NT2/D1 (cell line): ENCODE results near the gene DOCK6.

ENCODE experiments used
- SUZ12 ChIP-seq: IDR thresholded peaks from 2 replicates; pipeline ENCODE4 v1.6.1; 2011; ENCODE audit not compliant: insufficient read length, insufficient read depth; ENCODE audit errors: extremely low read depth
- YY1 ChIP-seq: IDR thresholded peaks from 2 replicates; pipeline ENCODE4 v1.6.1; 2011; ENCODE audit not compliant: insufficient read length, insufficient read depth
- ZNF274 ChIP-seq: IDR thresholded peaks from 2 replicates; pipeline ENCODE4 v1.6.1; 2011; ENCODE audit warnings: mild to moderate bottlenecking, low read depth, low read length

DNA sequence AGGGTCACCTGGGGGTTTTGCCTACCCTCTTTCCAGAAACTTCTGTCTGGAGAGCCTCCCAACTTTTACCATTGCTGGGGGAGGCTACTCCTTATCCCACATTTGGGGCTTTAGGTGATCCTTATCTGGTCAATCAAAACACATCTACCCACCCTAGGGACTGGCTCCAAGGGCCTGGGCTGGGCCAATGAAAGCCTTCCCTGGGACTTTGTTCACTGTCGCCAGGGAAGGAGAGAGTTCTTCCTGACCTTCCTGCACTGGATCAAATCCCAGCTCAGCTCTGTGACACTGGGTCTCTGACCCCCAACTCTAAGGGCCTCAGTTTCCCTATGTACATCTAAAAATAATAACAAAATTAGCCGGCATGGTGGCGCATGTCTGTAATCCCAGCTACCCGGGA lies 11.1 kb downstream of the DOCK6 start:
- no peak for TF ChIP-seq SUZ12
- TF ChIP-seq YY1: no peak
- TF ChIP-seq ZNF274: no peak
